ENCODE measurements around the gene ELOB. TPM values are rescaled to one million over a fixed set of nuclear protein-coding genes. Genes with fewer than 3 reads are reported as not detected.

Gene ELOB
- total RNA-seq, 1 donor from 2014 or later: 323 TPM

GRCh38 chr16:2743007-2743810 lies 33.9 kb downstream of the ELOB start:
- Histone ChIP-seq H3K36me3 (ENCODE audit: insufficient read depth, low read length) (no peaks in the 10 kb centered on the region), H3K9me3 (ENCODE audit: insufficient read depth, low read depth, low read length) (no peaks in the 10 kb centered on the region), H2AFZ (ENCODE audit: low read depth, low read length) (no peak overlapping the region), H3K27me3 (ENCODE audit: insufficient read depth, low read length) (no peaks in the 10 kb centered on the region), H3K4me2 (ENCODE audit: low read length) (no peak overlapping the region), H3K79me2 (ENCODE audit: insufficient read depth, low read length) (no peaks in the 10 kb centered on the region), H3K27ac (ENCODE audit: low read depth, low read length) (no peak overlapping the region), H3K4me1 (ENCODE audit: insufficient read depth, low read length) (no peaks in the 10 kb centered on the region), H3K4me3 (ENCODE audit: insufficient read depth, low read depth, low read length) (no peak overlapping the region), H3K9ac (ENCODE audit: low read length) (no peak overlapping the region), H4K20me1 (ENCODE audit: insufficient read depth, low read length) (no peaks in the 10 kb centered on the region)
- FAIRE-seq (no peak), DNase-seq (ENCODE audit: low read depth) (no peak)
- TF ChIP-seq CTCF (IDR thresholded peaks at IDR 0.05; ENCODE audit: insufficient read depth, low read depth, low read length): no peak
- TF ChIP-seq EZH2 (IDR thresholded peaks at IDR 0.05; ENCODE audit: insufficient read depth, low read length): no peak
- no peaks in the 10 kb centered on the region for H3K4me1 Mint-ChIP-seq (ENCODE audit: low read depth, unreplicated experiment)
- no peak overlapping the region for H3K4me3 Mint-ChIP-seq (ENCODE audit: unreplicated experiment)
- no peaks in the 10 kb centered on the region for H3K9me3 Mint-ChIP-seq (ENCODE audit: unreplicated experiment)
- H3K27me3 Mint-ChIP-seq (ENCODE audit: low read depth, unreplicated experiment): peaks cover 10% of the 10 kb centered on the region
- no peak overlapping the region for H3K27ac Mint-ChIP-seq (ENCODE audit: unreplicated experiment)
- H3K36me3 Mint-ChIP-seq (ENCODE audit: low read depth, unreplicated experiment): peaks cover 12% of the 10 kb centered on the region

- Histone ChIP-seq H3K27me3 (ENCODE audit: insufficient read depth, low read length) (no peaks in the 10 kb centered on the region), H3K9me3 (ENCODE audit: insufficient read depth, low read depth, low read length) (no peaks in the 10 kb centered on the region), H3K4me2 (ENCODE audit: low read length) (no peak overlapping the region), H3K36me3 (ENCODE audit: insufficient read depth, low read length) (no peaks in the 10 kb centered on the region), H2AFZ (ENCODE audit: low read depth, low read length) (no peak overlapping the region), H3K79me2 (ENCODE audit: insufficient read depth, low read length) (no peaks in the 10 kb centered on the region), H3K9ac (ENCODE audit: low read length) (no peak overlapping the region), H3K4me3 (ENCODE audit: insufficient read depth, low read depth, low read length) (no peak overlapping the region), H3K4me1 (ENCODE audit: insufficient read depth, low read length) (no peaks in the 10 kb centered on the region), H3K27ac (ENCODE audit: low read depth, low read length) (no peak overlapping the region), H4K20me1 (ENCODE audit: insufficient read depth, low read length) (no peaks in the 10 kb centered on the region)
- Mint-ChIP-seq H3K27ac (ENCODE audit: unreplicated experiment) (no peak overlapping the region), H3K27me3 (ENCODE audit: low read depth, unreplicated experiment) (peaks cover 10% of the 10 kb centered on the region), H3K4me1 (ENCODE audit: low read depth, unreplicated experiment) (no peaks in the 10 kb centered on the region), H3K36me3 (ENCODE audit: low read depth, unreplicated experiment) (peaks cover 12% of the 10 kb centered on the region), H3K9me3 (ENCODE audit: unreplicated experiment) (no peaks in the 10 kb centered on the region), H3K4me3 (ENCODE audit: unreplicated experiment) (no peak overlapping the region)
- TF ChIP-seq EZH2 (IDR thresholded peaks at IDR 0.05; ENCODE audit: insufficient read depth, low read length) (no peak), CTCF (IDR thresholded peaks at IDR 0.05; ENCODE audit: insufficient read depth, low read depth, low read length) (no peak)
- FAIRE-seq: no peak
- no peak for DNase-seq (ENCODE audit: low read depth)
Observed at GRCh38 chr16:2742323-2743006, 34.6 kb downstream of the ELOB start.

DNA sequence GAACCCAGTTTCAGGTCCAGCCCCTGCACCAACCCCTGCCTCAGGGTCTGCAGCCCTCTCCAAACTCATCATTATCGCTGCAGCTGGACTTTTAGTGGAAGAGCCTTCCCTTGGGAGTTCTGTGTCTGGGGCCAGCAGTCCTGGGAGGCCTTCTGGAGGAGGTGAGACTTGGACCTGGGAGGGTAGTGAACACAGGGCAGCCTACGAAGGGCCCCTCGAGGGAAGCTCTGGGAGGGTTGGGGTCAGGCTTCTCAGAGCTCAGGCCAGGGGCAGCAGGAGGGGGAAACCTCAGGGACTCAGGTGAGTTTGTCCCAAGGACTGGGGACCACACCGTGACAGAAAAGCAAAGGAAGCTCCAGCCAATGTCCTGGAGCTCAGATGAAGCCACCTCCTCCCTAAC lies 35.9 kb downstream of the ELOB start:
- Mint-ChIP-seq H3K4me1 (ENCODE audit: low read depth, unreplicated experiment) (no peaks in the 10 kb centered on the region), H3K4me3 (ENCODE audit: unreplicated experiment) (no peak overlapping the region), H3K27ac (ENCODE audit: unreplicated experiment) (no peak overlapping the region), H3K27me3 (ENCODE audit: low read depth, unreplicated experiment) (peaks cover 10% of the 10 kb centered on the region), H3K9me3 (ENCODE audit: unreplicated experiment) (no peaks in the 10 kb centered on the region), H3K36me3 (ENCODE audit: low read depth, unreplicated experiment) (peaks cover 12% of the 10 kb centered on the region)
- Histone ChIP-seq H3K9ac (ENCODE audit: low read length) (no peak overlapping the region), H3K9me3 (ENCODE audit: insufficient read depth, low read depth, low read length) (no peaks in the 10 kb centered on the region), H3K36me3 (ENCODE audit: insufficient read depth, low read length) (no peaks in the 10 kb centered on the region), H3K4me1 (ENCODE audit: insufficient read depth, low read length) (no peaks in the 10 kb centered on the region), H3K4me2 (ENCODE audit: low read length) (no peak overlapping the region), H3K79me2 (ENCODE audit: insufficient read depth, low read length) (no peaks in the 10 kb centered on the region), H3K27ac (ENCODE audit: low read depth, low read length) (no peak overlapping the region), H3K27me3 (ENCODE audit: insufficient read depth, low read length) (no peaks in the 10 kb centered on the region), H3K4me3 (ENCODE audit: insufficient read depth, low read depth, low read length) (no peak overlapping the region), H4K20me1 (ENCODE audit: insufficient read depth, low read length) (no peaks in the 10 kb centered on the region), H2AFZ (ENCODE audit: low read depth, low read length) (no peak overlapping the region)
- FAIRE-seq (no peak), DNase-seq (ENCODE audit: low read depth) (no peak)
- no peak for TF ChIP-seq CTCF (IDR thresholded peaks at IDR 0.05; ENCODE audit: insufficient read depth, low read depth, low read length)
- no peak for TF ChIP-seq EZH2 (IDR thresholded peaks at IDR 0.05; ENCODE audit: insufficient read depth, low read length)

Measured in astrocyte (in vitro differentiated cells and primary cell).